Smooth muscle cell (in vitro differentiated cells): ENCODE results near the gene ATP4B. TPM values are rescaled to one million over a fixed set of nuclear protein-coding genes. Genes with fewer than 3 reads are reported as not detected.

Experiments
- DNase-seq: peaks from one replicate; lab custom pipeline; 2025; ENCODE audit not compliant: unreplicated experiment; lab: John Stamatoyannopoulos, UW
- H2AFZ ChIP-seq: fragments of 200-600 bp; sonication (generic); 2 replicates; pipeline ENCODE4 v1.6.0; 2016; ENCODE audit warnings: antibody characterized with exemption, low read depth, mild to moderate bottlenecking
- H3F3A ChIP-seq: fragments of 200-600 bp; sonication (generic); 2 replicates; pipeline ENCODE4 v1.6.0; 2017; ENCODE audit warnings: antibody characterized with exemption, low read depth
- H3K27ac ChIP-seq: fragments of 200-600 bp; sonication (generic); 2 replicates; pipeline ENCODE4 v1.5.1; 2016; ENCODE audit warnings: low read depth, mild to moderate bottlenecking
- H3K27me3 ChIP-seq: fragments of 200-600 bp; sonication (generic); 2 replicates; pipeline ENCODE4 v1.6.1; 2016; ENCODE audit warnings: low read depth, mild to moderate bottlenecking
- H3K36me3 ChIP-seq: fragments of 200-600 bp; sonication (generic); 2 replicates; pipeline ENCODE4 v1.5.1; 2016; ENCODE audit warnings: low read depth
- H3K4me1 ChIP-seq: fragments of 200-600 bp; sonication (generic); 2 replicates; pipeline ENCODE4 v1.5.1; 2016; ENCODE audit warnings: low read depth
- H3K4me2 ChIP-seq: fragments of 200-600 bp; sonication (generic); 2 replicates; pipeline ENCODE4 v1.6.0; 2016; ENCODE audit warnings: mild to moderate bottlenecking
- H3K4me3 ChIP-seq: fragments of 200-600 bp; sonication (generic); 2 replicates; pipeline ENCODE4 v1.5.1; 2016; ENCODE audit warnings: mild to moderate bottlenecking
- H3K79me2 ChIP-seq: fragments of 200-600 bp; sonication (generic); 2 replicates; pipeline ENCODE4 v1.6.0; 2016; ENCODE audit warnings: low read depth, mild to moderate bottlenecking
- H3K9ac ChIP-seq: fragments of 200-600 bp; sonication (generic); 2 replicates; pipeline ENCODE4 v1.6.0; 2016; ENCODE audit warnings: low read depth
- H3K9me3 ChIP-seq: fragments of 200-600 bp; sonication (generic); replicated peaks from 2 replicates; pipeline ENCODE4 v1.5.1; 2016; ENCODE audit warnings: low read depth
- H4K20me1 ChIP-seq: fragments of 200-600 bp; sonication (generic); 2 replicates; pipeline ENCODE4 v1.6.0; 2016; ENCODE audit warnings: low read depth
- WGBS: methylation state at CpG from one replicate; pipeline ENCODE4 v1.1.7; 2016; ENCODE audit warnings: low lambda C conversion rate; 5-methylcytosine and 5-hydroxymethylcytosine counted together
- polyA plus RNA-seq: library from polyadenylated mRNA; unstranded; fragments of >200 nt; fragmentation: Nextera tagmentation; extraction: Ambion mirVana; gene quantifications from 2 replicates; pipeline ENCODE4 v1.2.1, GENCODE V29; 2016
- total RNA-seq: library from RNA; depleted of rRNA; stranded (reverse); fragments of >200 nt; gene quantifications from 2 replicates; pipeline ENCODE4 v1.2.3, GENCODE V29; 2014
- TF ChIP-seq, protein P1 (sequence below): fragments of 200-600 bp; sonication (generic); IDR thresholded peaks from 2 replicates; pipeline ENCODE4 v1.5.1; 2017; ENCODE audit warnings: borderline replicate concordance, mild to moderate bottlenecking, antibody characterized with exemption; ENCODE audit not compliant: insufficient read depth, poor library complexity, severe bottlenecking

Gene ATP4B
- total and polyA plus RNA-seq, 2 experiments from 2014 or later, result not detected

DNA sequence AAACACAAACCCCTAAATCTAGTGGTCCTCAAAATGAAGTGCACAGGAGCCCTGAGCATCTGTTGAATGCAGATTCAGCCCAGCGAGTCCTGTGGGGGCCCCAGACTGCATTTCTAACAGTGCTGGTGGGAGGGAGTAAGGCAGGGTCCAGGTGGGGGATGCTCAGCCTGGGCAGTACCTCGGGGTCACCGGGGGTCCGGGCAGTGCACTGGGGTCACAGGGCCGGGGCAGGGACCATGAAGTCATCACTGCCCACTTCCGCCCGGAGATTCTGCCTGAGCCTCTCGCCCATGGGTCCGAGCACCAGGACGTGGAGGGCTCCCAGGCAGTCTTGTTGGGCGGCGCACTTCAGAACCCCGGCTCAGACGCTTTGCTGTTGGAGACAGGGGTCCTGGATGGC, 838 bp upstream of the ATP4B start:
- WGBS, result 86% methylated on average over 14 of the region's 14 CpGs
- no peak overlapping the region for H3K4me3 ChIP-seq
- H3K27me3 ChIP-seq, result no peaks in the 10 kb centered on the region
- H3K27ac ChIP-seq, result no peak overlapping the region
- H3K4me1 ChIP-seq, result no peaks in the 10 kb centered on the region
- no peak overlapping the region for H2AFZ ChIP-seq
- H3K36me3 ChIP-seq, result no peaks in the 10 kb centered on the region
- H3F3A ChIP-seq, result no peaks in the 10 kb centered on the region
- no peaks in the 10 kb centered on the region for H3K9me3 ChIP-seq
- H3K9ac ChIP-seq, result no peak overlapping the region
- no peaks in the 10 kb centered on the region for H3K79me2 ChIP-seq
- DNase-seq, result no peak
- TF ChIP-seq, protein P1, sequence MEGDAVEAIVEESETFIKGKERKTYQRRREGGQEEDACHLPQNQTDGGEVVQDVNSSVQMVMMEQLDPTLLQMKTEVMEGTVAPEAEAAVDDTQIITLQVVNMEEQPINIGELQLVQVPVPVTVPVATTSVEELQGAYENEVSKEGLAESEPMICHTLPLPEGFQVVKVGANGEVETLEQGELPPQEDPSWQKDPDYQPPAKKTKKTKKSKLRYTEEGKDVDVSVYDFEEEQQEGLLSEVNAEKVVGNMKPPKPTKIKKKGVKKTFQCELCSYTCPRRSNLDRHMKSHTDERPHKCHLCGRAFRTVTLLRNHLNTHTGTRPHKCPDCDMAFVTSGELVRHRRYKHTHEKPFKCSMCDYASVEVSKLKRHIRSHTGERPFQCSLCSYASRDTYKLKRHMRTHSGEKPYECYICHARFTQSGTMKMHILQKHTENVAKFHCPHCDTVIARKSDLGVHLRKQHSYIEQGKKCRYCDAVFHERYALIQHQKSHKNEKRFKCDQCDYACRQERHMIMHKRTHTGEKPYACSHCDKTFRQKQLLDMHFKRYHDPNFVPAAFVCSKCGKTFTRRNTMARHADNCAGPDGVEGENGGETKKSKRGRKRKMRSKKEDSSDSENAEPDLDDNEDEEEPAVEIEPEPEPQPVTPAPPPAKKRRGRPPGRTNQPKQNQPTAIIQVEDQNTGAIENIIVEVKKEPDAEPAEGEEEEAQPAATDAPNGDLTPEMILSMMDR, result no peak
- no peak overlapping the region for H3K4me2 ChIP-seq
- H4K20me1 ChIP-seq, result no peaks in the 10 kb centered on the region

DNA sequence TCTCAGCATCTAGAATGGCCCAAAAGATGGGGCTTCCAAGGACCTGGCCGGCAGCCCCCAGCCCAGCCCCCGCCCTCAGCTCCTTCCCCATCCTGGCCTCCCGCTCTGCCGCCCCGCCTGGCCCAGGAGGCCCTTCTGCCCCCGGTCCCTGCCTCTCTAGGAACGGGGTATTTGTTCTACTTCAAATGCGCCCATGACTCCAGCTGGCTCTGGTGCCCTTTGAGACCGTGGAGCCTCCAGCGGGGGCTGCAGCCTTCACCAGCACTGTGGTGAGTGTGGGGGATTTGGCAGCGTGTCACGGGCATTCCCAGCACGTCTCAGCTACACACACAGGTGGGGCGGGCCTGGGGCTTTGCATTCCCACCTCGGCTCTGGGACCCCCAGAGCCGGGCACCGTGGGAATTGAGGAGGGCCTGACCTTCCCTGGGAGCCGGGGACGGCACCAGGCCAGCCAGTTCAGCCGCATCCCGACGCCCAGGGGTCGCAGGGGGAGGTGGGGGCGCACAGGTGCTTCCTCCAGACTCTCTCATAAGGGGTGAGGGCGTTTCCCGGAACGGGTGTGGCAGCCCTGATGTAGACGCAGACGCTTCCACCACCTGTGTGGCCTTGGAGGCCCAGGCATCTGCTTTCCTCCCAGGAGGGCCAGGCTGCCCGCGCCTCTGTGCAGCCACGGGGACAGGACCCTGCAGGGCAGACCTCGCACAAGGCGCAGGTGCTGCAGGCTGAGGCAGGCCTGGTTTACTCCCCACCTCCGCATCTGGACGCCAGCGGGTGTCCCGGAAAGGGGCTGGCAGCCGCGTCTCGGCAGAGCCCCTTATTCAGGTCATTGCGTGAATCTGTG, 947 bp downstream of the ATP4B start:
- no peaks in the 10 kb centered on the region for H3K79me2 ChIP-seq
- H2AFZ ChIP-seq, result no peak overlapping the region
- 92% methylated on average over 41 of the region's 42 CpGs for WGBS
- H3K27ac ChIP-seq, result no peak overlapping the region
- H3K9ac ChIP-seq, result no peak overlapping the region
- no peak overlapping the region for H3K4me3 ChIP-seq
- no peaks in the 10 kb centered on the region for H3F3A ChIP-seq
- H3K9me3 ChIP-seq, result no peaks in the 10 kb centered on the region
- no peak overlapping the region for H3K4me2 ChIP-seq
- no peaks in the 10 kb centered on the region for H3K4me1 ChIP-seq
- H3K36me3 ChIP-seq, result no peaks in the 10 kb centered on the region
- H4K20me1 ChIP-seq, result no peaks in the 10 kb centered on the region
- H3K27me3 ChIP-seq, result no peaks in the 10 kb centered on the region
- TF ChIP-seq, protein P1, result no peak
- no peak for DNase-seq

DNA sequence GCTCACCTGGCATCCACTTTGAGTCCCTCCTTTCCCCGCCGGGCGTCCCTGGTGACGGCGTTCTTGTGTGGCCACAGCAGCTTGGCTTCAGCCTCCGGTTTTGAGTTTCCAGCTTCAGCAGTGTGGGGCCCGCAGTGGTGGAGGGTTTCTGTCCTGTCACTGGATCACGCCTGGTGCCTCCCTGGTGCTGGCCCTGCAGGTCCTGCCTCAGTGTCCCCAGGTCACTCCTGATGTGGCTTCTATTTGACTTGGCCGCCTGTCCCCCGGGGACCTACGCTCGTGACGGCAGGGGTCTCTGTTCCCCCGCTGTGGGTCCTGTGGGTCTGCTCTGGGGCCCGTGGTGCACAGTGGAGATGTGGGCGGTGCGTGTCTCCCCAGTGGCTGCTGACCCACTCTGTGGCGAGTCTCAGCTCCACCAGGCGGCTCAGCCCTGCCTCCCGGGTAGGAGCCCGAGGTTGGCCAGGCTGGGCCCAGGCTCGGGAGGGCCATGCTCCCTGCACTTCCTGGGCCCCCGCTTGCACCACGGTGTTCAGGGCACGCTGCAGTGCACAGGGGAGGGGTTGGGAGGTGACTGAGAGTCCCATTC, 1.9 kb downstream of the ATP4B start:
- Histone ChIP-seq H3K9ac (no peak overlapping the region), H3K4me1 (no peaks in the 10 kb centered on the region), H3K27me3 (no peaks in the 10 kb centered on the region), H3F3A (no peaks in the 10 kb centered on the region), H3K79me2 (no peaks in the 10 kb centered on the region), H3K27ac (no peak overlapping the region), H2AFZ (no peak overlapping the region), H4K20me1 (no peaks in the 10 kb centered on the region), H3K36me3 (no peaks in the 10 kb centered on the region), H3K4me2 (no peak overlapping the region), H3K9me3 (no peaks in the 10 kb centered on the region), H3K4me3 (no peak overlapping the region)
- TF ChIP-seq, protein P1, result no peak
- DNase-seq, result no peak
- 99% methylated on average over 21 of the region's 25 CpGs for WGBS
